Muscle of leg (tissue), 11 donors: ENCODE results near the gene GNMT. TPM values are rescaled to one million over a fixed set of nuclear protein-coding genes. Genes with fewer than 3 reads are reported as not detected.
"Not testable (repeated sequence)": the region's sequence is repeated elsewhere in the genome, so short reads cannot be mapped to it uniquely, and the experiment has no call there.

Experiments
- DNase-seq: peaks from one replicate; pipeline ENCODE4 v3.0.0; 2013
- H3K27ac ChIP-seq: one replicate; pipeline ENCODE4 v1.5.1; 2013; ENCODE audit warnings: mild to moderate bottlenecking, low read length, control low read depth
- H3K27me3 ChIP-seq: one replicate; pipeline ENCODE4 v1.6.1; 2013; ENCODE audit warnings: low read length; ENCODE audit not compliant: control insufficient read depth, insufficient read depth
- H3K36me3 ChIP-seq: one replicate; pipeline ENCODE4 v1.6.1; 2013; ENCODE audit warnings: low read length; ENCODE audit not compliant: control insufficient read depth, insufficient read depth
- H3K4me1 ChIP-seq: one replicate; pipeline ENCODE4 v1.6.1; 2013; ENCODE audit warnings: low read length; ENCODE audit not compliant: control insufficient read depth, insufficient read depth
- H3K4me3 ChIP-seq: one replicate; pipeline ENCODE4 v1.5.1; 2013; ENCODE audit warnings: low read length, control low read depth
- H3K9me3 ChIP-seq: replicated peaks from 2 replicates; pipeline ENCODE4 v1.6.1; 2013; ENCODE audit warnings: low read depth, low read length; ENCODE audit not compliant: control insufficient read depth
- WGBS: methylation state at CpG from one replicate; pipeline ENCODE4 v1.1.5; 2013; ENCODE audit warnings: missing lambda C conversion rate; ENCODE audit not compliant: insufficient coverage; 5-methylcytosine and 5-hydroxymethylcytosine counted together
- polyA plus RNA-seq, 8 donors: library from polyadenylated mRNA; unstranded; fragments of 120-200 nt; gene quantifications; one replicate each; pipeline versions ENCODE4 v1.2.1 to v1.2.3, GENCODE V29; 2013; ENCODE audit warnings: inconsistent platforms in 1 of 8, low replicate concordance in 1 of 8; ENCODE audit not compliant: insufficient read length in 8 of 8, insufficient read depth in 1 of 8
- total RNA-seq: library from RNA; stranded (reverse); fragments of 120-200 nt; gene quantifications from one replicate; pipeline ENCODE4 v1.2.4, GENCODE V29; 2013

Gene GNMT
- total and polyA plus RNA-seq, 9 donors: 0.10 to 1.0 (median 0.42) TPM

DNA sequence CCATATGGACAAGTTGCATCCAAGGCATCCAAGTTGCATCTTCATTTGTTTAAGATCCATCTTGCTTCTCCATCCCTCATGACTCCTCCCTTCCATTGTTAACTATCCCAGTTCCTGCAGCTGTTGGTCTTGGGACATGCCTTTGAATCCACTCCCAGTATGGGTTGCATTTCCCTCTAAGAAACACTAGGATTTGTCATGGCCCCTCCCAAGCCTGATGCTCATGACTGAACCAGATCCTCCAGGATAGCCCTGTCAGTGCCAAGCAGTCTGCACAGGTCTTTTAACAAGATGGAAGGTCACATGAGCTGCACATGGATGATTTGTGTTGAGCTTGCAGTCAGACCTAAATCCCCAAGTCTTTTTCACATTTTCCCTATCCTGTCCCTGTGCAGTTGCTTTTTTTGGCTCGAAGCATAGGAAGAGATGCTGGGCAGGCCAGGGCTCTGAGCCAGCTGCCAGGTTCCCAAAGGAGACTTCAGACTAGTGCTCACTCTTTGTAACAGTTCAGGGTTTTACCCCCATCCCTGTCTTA lies 28.0 kb downstream of the GNMT start:
- Histone ChIP-seq H3K27me3 (no peaks in the 10 kb centered on the region), H3K36me3 (peaks cover 37% of the 10 kb centered on the region), H3K4me1 (peaks cover 33% of the 10 kb centered on the region), H3K9me3 (no peaks in the 10 kb centered on the region), H3K4me3 (no peak overlapping the region), H3K27ac (no peak overlapping the region)
- DNase-seq: peak; percentile 33
- 44% methylated on average over 1 of the region's 1 CpG for WGBS

DNA sequence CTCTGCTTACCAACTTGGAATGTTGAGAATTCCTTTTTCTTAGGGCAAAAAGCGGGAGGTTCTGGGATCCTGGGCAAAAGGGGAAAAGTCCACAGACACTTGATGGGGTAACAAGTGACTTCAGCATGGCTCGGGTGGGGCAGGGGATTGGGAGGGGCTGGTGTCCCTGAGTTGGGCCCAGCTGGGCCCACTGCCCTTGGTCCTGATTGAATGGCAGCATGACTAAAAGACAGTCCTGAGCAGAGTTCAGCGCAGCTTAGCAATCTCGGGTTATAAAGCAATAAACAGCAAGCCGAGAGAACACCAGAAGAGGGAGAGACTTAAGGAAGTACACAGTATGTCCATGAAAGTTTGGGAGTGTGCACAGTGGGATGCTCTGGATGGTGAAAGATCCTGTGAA lies 29.4 kb downstream of the GNMT start:
- no peak overlapping the region for H3K4me3 ChIP-seq
- peaks cover 43% of the 10 kb centered on the region for H3K36me3 ChIP-seq
- WGBS: 58% methylated on average over 5 of the region's 5 CpGs
- H3K27ac ChIP-seq: no peak overlapping the region
- H3K9me3 ChIP-seq: no peaks in the 10 kb centered on the region
- H3K4me1 ChIP-seq: peaks cover 29% of the 10 kb centered on the region
- DNase-seq: no peak
- no peaks in the 10 kb centered on the region for H3K27me3 ChIP-seq

DNA sequence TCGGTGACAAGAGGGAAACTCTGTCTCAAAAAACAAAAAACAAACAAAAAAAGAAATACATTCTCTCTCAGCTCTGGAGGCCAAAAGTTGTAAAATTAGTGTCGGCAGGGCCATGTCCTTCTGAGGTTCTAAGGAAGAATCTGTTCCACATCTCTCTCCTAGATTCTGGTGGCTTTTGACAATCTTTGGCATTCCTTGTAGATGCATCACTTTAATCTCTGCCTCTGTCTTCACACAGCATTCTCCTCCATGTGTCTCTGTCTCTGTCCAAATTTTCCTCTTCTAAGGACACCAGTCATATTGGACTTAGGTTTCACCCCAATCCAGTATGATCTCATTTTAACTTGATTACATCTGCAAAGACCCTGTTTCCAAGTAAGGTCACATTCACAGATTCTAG lies 32.9 kb downstream of the GNMT start:
- Histone ChIP-seq H3K9me3 (no peaks in the 10 kb centered on the region), H3K4me3 (no peak overlapping the region), H3K36me3 (peaks cover 33% of the 10 kb centered on the region), H3K27ac (no peak overlapping the region), H3K4me1 (peaks cover 2% of the 10 kb centered on the region), H3K27me3 (no peaks in the 10 kb centered on the region)
- DNase-seq: no peak
- WGBS: no CpG with 5 or more reads among the region's 2 CpGs

GRCh38 chr6:42996513-42996912 lies 36.0 kb downstream of the GNMT start:
- peaks cover 2% of the 10 kb centered on the region for H3K4me1 ChIP-seq
- no peak overlapping the region for H3K27ac ChIP-seq
- H3K9me3 ChIP-seq: no peaks in the 10 kb centered on the region
- no peak overlapping the region for H3K4me3 ChIP-seq
- peaks cover 17% of the 10 kb centered on the region for H3K36me3 ChIP-seq
- no peaks in the 10 kb centered on the region for H3K27me3 ChIP-seq
- DNase-seq: no peak

- H3K36me3 ChIP-seq: peaks cover 23% of the 10 kb centered on the region
- H3K4me1 ChIP-seq, H3K9me3 ChIP-seq, H3K27me3 ChIP-seq, H3K27ac ChIP-seq, DNase-seq, H3K4me3 ChIP-seq: not testable (repeated sequence)
- 96% methylated on average over 9 of the region's 9 CpGs for WGBS
These were observed 37.7 kb downstream of the GNMT start for GRCh38 chr6:42998205-42998604.

DNA sequence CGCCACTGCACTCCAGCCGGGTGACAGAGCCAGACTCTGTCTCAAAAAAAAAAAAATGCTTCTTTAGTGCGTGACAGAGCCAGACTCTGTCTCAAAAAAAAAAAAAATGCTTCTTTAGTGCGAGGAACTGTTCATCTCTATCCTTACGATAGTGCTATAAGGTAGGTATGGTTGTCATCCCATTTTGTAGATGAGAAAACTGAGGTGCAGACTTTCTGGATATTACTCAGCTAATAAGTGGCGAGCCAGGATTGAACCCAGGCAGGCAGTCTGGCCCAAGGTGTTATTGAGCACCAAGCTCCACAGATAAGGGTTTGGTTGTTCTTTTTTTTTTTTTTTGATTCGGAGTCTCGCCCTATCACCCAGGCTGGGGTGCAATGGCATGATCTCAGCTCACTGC lies 41.3 kb downstream of the GNMT start:
- H3K36me3 ChIP-seq: peaks cover 26% of the 10 kb centered on the region
- no peak overlapping the region for H3K4me3 ChIP-seq
- WGBS: 95% methylated on average over 6 of the region's 8 CpGs
- peaks cover 2% of the 10 kb centered on the region for H3K4me1 ChIP-seq
- no peaks in the 10 kb centered on the region for H3K9me3 ChIP-seq
- no peak overlapping the region for H3K27ac ChIP-seq
- DNase-seq: no peak
- no peaks in the 10 kb centered on the region for H3K27me3 ChIP-seq

GRCh38 chr6:43005844-43006243 lies 45.3 kb downstream of the GNMT start:
- Histone ChIP-seq H3K4me3 (no peak overlapping the region), H3K9me3 (no peaks in the 10 kb centered on the region), H3K27ac (no peak overlapping the region), H3K36me3 (peaks cover 59% of the 10 kb centered on the region), H3K4me1 (no peaks in the 10 kb centered on the region), H3K27me3 (no peaks in the 10 kb centered on the region)
- WGBS: 94% methylated on average over 4 of the region's 5 CpGs
- DNase-seq: no peak

DNA sequence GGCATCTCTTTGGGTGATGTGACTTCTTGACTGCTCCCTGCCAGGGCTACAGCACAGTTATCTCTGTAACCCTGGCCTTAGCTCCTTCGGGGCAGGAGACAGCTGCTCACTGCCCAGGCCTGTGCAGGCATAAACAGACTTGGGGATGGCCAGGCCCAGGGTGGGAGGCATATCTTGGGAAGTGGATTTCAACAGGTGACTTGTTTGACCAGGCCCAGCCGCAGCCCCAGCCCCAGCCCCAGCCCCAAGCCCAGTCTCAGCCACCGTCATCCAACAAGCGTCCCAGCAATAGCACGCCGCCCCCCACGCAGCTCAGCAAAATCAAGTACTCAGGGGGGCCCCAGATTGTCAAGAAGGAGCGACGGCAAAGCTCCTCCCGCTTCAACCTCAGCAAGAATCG lies 45.7 kb downstream of the GNMT start:
- no peaks in the 10 kb centered on the region for H3K9me3 ChIP-seq
- no peaks in the 10 kb centered on the region for H3K4me1 ChIP-seq
- 84% methylated on average over 11 of the region's 11 CpGs for WGBS
- H3K27ac ChIP-seq: no peak overlapping the region
- H3K4me3 ChIP-seq: no peak overlapping the region
- no peaks in the 10 kb centered on the region for H3K27me3 ChIP-seq
- DNase-seq: no peak
- peaks cover 62% of the 10 kb centered on the region for H3K36me3 ChIP-seq

DNA sequence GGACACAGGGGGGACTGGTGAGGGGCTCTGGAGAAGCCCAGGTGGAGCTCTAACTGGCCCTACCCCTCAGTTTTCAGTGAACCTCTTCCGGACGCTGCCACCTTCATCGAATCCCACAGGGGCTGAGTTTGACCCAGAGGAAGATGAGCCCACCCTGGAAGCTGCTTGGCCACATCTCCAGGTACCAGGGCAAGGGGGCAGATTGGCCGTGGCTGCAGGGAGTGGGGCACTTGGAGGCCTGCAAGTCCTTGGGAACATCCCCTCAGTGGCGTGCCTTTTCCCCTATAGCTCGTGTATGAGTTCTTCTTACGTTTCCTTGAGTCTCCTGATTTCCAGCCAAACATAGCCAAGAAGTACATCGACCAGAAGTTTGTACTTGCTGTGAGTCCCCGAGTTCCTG lies 46.6 kb downstream of the GNMT start:
- no peaks in the 10 kb centered on the region for H3K9me3 ChIP-seq
- no peaks in the 10 kb centered on the region for H3K4me1 ChIP-seq
- H3K27me3 ChIP-seq: no peaks in the 10 kb centered on the region
- 84% methylated on average over 7 of the region's 9 CpGs for WGBS
- no peak overlapping the region for H3K27ac ChIP-seq
- no peak for DNase-seq
- peaks cover 71% of the 10 kb centered on the region for H3K36me3 ChIP-seq
- no peak overlapping the region for H3K4me3 ChIP-seq

GRCh38 chr6:43009124-43009523 lies 48.6 kb downstream of the GNMT start:
- WGBS: 100% methylated on average over 2 of the region's 6 CpGs
- Histone ChIP-seq H3K27me3 (no peaks in the 10 kb centered on the region), H3K36me3 (peaks cover 72% of the 10 kb centered on the region), H3K4me1 (peaks cover 12% of the 10 kb centered on the region), H3K9me3 (no peaks in the 10 kb centered on the region), H3K27ac (no peak overlapping the region), H3K4me3 (no peak overlapping the region)
- peak; percentile 48 for DNase-seq

DNA sequence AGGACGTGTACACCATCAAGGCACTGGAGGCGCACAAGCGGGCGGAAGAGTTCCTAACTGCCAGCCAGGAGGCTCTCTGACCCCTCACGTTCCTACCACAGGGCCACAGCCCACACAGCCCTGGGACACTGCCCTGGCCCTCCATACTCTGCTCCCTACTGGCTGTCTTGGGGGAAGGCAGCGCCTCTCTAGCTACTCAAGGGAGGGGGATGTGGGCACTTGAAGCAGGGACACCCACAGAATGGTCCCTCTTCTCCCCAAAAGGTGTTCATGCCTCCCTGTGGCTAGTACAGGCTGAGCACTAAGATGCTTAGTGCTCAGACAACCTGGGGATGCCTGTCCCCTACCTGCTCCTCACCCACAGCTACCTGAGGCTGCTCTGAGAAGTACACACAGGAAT lies 50.7 kb downstream of the GNMT start:
- no peak overlapping the region for H3K27ac ChIP-seq
- H3K27me3 ChIP-seq: no peaks in the 10 kb centered on the region
- H3K36me3 ChIP-seq: peaks cover 66% of the 10 kb centered on the region
- peaks cover 27% of the 10 kb centered on the region for H3K4me1 ChIP-seq
- WGBS: 74% methylated on average over 3 of the region's 6 CpGs
- H3K9me3 ChIP-seq: no peaks in the 10 kb centered on the region
- DNase-seq: no peak
- no peak overlapping the region for H3K4me3 ChIP-seq
